Transverse colon (tissue), 4 donors: ENCODE results near the gene HILPDA. TPM values are rescaled to one million over a fixed set of nuclear protein-coding genes. Genes with fewer than 3 reads are reported as not detected.
A peak's percentile ranks its signal among the peaks of the same experiment; 100 is the strongest.
"Not testable (repeated sequence)": the region's sequence is repeated elsewhere in the genome, so short reads cannot be mapped to it uniquely, and the experiment has no call there.

Experiments used
- DNase-seq: peaks from one replicate; pipeline ENCODE4 v3.0.0-alpha.2; 2019
- H3K27ac ChIP-seq, 4 donors: fragments of 200-600 bp; sonication (generic); 2 replicates each; pipeline ENCODE4 v1.5.1; 2016 to 2018; ENCODE audit warnings: inconsistent platforms in 4 of 4
- H3K27me3 ChIP-seq: fragments of 200-600 bp; sonication (generic); 2 replicates; pipeline ENCODE4 v1.5.1; 2017; ENCODE audit warnings: inconsistent platforms
- H3K36me3 ChIP-seq, 4 donors: fragments of 200-600 bp; sonication (generic); 2 replicates each; pipeline ENCODE4 v1.5.1; 2017 to 2019; ENCODE audit warnings: inconsistent platforms in 4 of 4
- H3K4me1 ChIP-seq, 4 donors: fragments of 200-600 bp; sonication (generic); 2 replicates each; pipeline ENCODE4 v1.5.1; 2017 to 2020; ENCODE audit warnings: inconsistent platforms in 4 of 4
- H3K4me3 ChIP-seq, 4 donors: fragments of 200-600 bp; sonication (generic); 1 replicate in 1 of 4; 2 replicates in 3 of 4; pipeline versions ENCODE4 v1.5.1 to v1.6.1; 2017 to 2019; ENCODE audit warnings: inconsistent platforms in 4 of 4
- H3K9me3 ChIP-seq, 2 donors: fragments of 200-600 bp; sonication (generic); 2 replicates each; pipeline ENCODE4 v1.5.1; 2017 to 2019; ENCODE audit warnings: inconsistent platforms in 2 of 2
- EP300 ChIP-seq: sonication (generic); formaldehyde crosslinking; IDR thresholded peaks from one replicate; pipeline ENCODE4 v1.6.1; 2017; ENCODE audit warnings: antibody characterized with exemption, low read depth
- POLR2A ChIP-seq: fragments of 450-650 bp; IDR thresholded peaks from one replicate; pipeline ENCODE4 v1.6.1; 2016; ENCODE audit warnings: antibody characterized with exemption, mild to moderate bottlenecking, moderate library complexity
- POLR2AphosphoS5 ChIP-seq, 3 donors: sonication (generic); formaldehyde crosslinking; IDR thresholded peaks; one replicate each; pipeline ENCODE4 v1.6.1; 2016; ENCODE audit warnings: antibody characterized with exemption in 3 of 3
- WGBS, 2 donors: methylation state at CpG; one replicate each; pipeline ENCODE4 v1.1.5; 2018; ENCODE audit warnings: low coverage in 1 of 2; 5-methylcytosine and 5-hydroxymethylcytosine counted together
- in situ Hi-C, 4 donors: fragments of 200-750 bp; cut with MboI; loops; one replicate each; pipeline versions ENCODE4 v1.15.0 to v1.15.1; 2017; ENCODE audit warnings: low sequenced_read_pairs in 3 of 4, low pct_ligation_motif_present in 1 of 4, low pct_unique_long_range_greater_than_20kb in 1 of 4
- intact Hi-C: fragments of 100-400 bp; cut with DNase I; formaldehyde crosslinking; loops from one replicate; pipeline ENCODE4 v1.15.1; 2023; ENCODE audit warnings: low total_unique reads
- total RNA-seq, 4 donors: library from RNA; depleted of rRNA; stranded (reverse); fragments of >200 nt; gene quantifications; one replicate each; pipeline ENCODE4 v1.1.0, GENCODE V29; 2016
- TF ChIP-seq, protein P1 (sequence below), 5 experiments: fragments of 200-600 bp in 3 of 5; fragments of 450-650 bp in 2 of 5; sonication (generic) in 3 of 5; IDR thresholded peaks; 1 replicate in 2 of 5; 2 replicates in 3 of 5; pipeline ENCODE4 v1.5.1; 2016 to 2017; ENCODE audit warnings: antibody characterized with exemption in 5 of 5, inconsistent platforms in 3 of 5, mild to moderate bottlenecking in 2 of 5, moderate library complexity in 1 of 5

Gene HILPDA
- total RNA-seq, 4 donors from 2014 or later: 5.3 to 35.5 (median 5.9) TPM; not detected in 1

DNA sequence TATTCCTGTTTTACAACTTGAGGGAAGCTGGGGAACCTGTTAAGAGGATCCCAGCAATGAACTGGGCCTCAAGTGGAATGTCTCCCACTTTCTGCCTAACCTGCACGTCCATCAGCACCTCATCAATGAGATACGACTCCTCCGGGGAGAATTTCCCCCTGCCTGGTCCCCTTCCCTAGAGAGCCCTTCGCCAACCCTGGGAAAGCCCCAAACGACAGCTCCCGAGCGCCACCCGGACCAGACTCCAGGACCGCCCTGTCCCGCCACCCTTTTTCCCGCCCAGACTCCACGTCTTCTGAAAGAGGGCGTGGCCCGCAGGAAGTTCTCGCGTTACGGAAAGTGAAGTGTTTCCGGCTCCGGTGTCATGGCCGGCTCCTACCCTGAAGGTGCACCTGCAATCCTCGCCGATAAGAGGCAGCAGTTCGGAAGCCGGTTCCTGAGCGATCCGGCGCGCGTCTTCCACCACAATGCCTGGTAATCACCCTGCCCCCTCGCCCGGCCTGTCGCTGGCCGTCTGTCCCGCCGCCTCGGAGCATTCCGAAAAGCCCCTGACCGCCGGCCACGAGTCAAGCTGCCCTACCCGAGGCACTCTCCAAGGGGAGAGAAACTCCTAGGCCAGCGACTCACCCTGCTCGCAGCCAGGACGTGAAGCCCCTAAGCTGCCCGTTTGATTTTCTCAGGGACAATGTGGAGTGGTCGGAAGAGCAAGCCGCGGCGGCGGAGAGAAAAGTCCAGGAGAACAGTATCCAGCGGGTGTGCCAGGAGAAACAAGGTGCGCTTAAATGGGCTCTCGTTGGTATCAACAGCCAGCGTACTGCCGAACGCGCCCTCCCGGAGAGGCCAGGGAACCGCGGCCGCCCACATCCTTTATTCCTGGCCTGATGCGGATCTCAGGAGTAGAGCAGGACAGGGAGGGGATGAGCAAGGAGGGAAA lies 21.0 kb downstream of the HILPDA start, which contains the start of gene METTL2B:
Gene METTL2B, plus strand, starts transcription at position 347 of the 934 bp plus-strand sequence. Its CDS starts 18 bp downstream, at position 365.
- intact Hi-C loops: loop anchor here (10.0 kb wide), 1 partner anchor 408 kb away; no protein-coding TSS in a partner anchor
- H3K4me3 ChIP-seq: peak within 1 kb of the TSS; percentile 64 to 79 (median 70)
- 1% methylated on average over 48 of the region's 62 CpGs; no CpG with 5 or more reads in 1 of the 2 donors for WGBS, 2 donors
- H3K27ac ChIP-seq: peak within 1 kb of the TSS; percentile 86 to 91 (median 91)
- H3K27me3 ChIP-seq, H3K9me3 ChIP-seq, H3K36me3 ChIP-seq, in situ Hi-C loops: not testable (repeated sequence)
- DNase-seq: peak; percentile 95
- TF ChIP-seq POLR2AphosphoS5 (IDR thresholded peaks at IDR 0.05) (peak; percentile 72 to 83 (median 81)), POLR2A (peak; percentile 72)
- TF ChIP-seq, protein P1, sequence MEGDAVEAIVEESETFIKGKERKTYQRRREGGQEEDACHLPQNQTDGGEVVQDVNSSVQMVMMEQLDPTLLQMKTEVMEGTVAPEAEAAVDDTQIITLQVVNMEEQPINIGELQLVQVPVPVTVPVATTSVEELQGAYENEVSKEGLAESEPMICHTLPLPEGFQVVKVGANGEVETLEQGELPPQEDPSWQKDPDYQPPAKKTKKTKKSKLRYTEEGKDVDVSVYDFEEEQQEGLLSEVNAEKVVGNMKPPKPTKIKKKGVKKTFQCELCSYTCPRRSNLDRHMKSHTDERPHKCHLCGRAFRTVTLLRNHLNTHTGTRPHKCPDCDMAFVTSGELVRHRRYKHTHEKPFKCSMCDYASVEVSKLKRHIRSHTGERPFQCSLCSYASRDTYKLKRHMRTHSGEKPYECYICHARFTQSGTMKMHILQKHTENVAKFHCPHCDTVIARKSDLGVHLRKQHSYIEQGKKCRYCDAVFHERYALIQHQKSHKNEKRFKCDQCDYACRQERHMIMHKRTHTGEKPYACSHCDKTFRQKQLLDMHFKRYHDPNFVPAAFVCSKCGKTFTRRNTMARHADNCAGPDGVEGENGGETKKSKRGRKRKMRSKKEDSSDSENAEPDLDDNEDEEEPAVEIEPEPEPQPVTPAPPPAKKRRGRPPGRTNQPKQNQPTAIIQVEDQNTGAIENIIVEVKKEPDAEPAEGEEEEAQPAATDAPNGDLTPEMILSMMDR (IDR thresholded peaks at IDR 0.05): peak; percentile 36 to 80 (median 50)
- H3K4me1 ChIP-seq: peaks cover 3 to 34% (median 16%) of the 10 kb centered on the region in 4 donors

DNA sequence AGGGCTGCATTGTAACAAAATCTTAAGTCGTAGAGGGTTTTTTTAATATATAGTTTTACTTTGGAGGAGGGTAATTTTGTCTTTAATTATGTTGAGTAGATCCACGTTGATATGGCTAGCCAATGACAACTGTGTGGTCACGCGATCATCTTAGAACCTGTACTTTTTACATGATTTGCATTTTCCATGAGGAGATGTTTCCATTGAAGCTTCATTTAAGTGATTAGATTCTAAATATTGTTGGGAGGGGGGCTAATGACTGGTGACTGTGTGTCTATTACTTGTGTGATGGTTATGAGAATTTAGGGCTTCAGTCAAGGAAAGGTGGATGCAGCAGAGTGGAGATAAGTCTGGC lies 21.6 kb downstream of the HILPDA start:
- peak overlapping the region; percentile 86 to 91 (median 91) for H3K27ac ChIP-seq
- peaks cover 3 to 34% (median 16%) of the 10 kb centered on the region in 4 donors for H3K4me1 ChIP-seq
- H3K4me3 ChIP-seq: peak overlapping the region; percentile 64 to 79 (median 70)
- H3K9me3 ChIP-seq, H3K27me3 ChIP-seq, DNase-seq, in situ Hi-C loops: not testable (repeated sequence)
- intact Hi-C loops: loop anchor here (10.0 kb wide), 1 partner anchor 407 kb away; no protein-coding TSS in a partner anchor
- 1 to 3% methylated on average over 4 of the region's 4 CpGs for WGBS, 2 donors
- H3K36me3 ChIP-seq: peaks cover 0 to 13% (median 2%) of the 10 kb centered on the region in 4 donors

DNA sequence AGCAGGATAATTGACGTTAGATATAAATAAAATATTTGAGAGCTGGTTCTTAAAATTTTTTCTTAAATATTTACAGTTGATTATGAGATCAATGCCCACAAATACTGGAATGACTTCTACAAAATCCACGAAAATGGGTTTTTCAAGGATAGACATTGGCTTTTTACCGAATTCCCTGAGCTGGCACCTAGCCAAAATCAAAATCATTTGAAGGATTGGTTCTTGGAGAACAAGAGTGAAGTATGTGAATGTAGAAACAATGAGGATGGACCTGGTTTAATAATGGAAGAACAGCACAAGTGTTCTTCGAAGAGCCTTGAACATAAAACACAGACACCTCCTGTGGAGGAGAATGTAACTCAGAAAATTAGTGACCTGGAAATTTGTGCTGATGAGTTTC lies 23.4 kb downstream of the HILPDA start:
- WGBS, 2 donors: 78 to 88% methylated on average over 3 to 4 of the region's 4 CpGs
- DNase-seq, H3K27me3 ChIP-seq, H3K9me3 ChIP-seq, in situ Hi-C loops, H3K4me3 ChIP-seq, H3K27ac ChIP-seq: not testable (repeated sequence)
- intact Hi-C loops: loop anchor here (10.0 kb wide), 1 partner anchor 406 kb away; no protein-coding TSS in a partner anchor
- peaks cover 0 to 20% (median 2%) of the 10 kb centered on the region in 4 donors for H3K36me3 ChIP-seq
- H3K4me1 ChIP-seq: peaks cover 3 to 34% (median 16%) of the 10 kb centered on the region in 4 donors

DNA sequence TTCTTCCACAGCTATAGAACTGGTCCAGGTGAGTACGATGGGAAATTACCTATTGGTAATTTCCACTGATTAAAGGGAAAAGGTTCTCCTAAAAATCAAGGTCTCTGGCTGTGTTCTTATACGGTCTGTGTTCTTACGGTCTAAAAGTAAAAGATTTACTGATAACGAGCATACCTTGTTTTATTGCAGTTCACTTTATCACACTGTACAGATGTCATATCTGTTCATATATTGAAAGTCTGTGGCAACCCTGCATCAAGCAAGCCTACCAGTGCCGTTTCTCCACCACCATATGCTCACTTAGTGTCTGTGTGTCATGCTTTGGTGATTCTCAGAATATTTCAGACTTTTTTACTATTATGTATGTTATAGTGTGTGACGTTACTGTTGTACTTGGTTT lies 32.5 kb downstream of the HILPDA start:
- H3K4me1 ChIP-seq, H3K9me3 ChIP-seq, H3K36me3 ChIP-seq, H3K27me3 ChIP-seq, intact Hi-C loops, H3K27ac ChIP-seq, in situ Hi-C loops, DNase-seq, H3K4me3 ChIP-seq: not testable (repeated sequence)
- WGBS, 2 donors: 42 to 71% methylated on average over 5 to 6 of the region's 6 CpGs

DNA sequence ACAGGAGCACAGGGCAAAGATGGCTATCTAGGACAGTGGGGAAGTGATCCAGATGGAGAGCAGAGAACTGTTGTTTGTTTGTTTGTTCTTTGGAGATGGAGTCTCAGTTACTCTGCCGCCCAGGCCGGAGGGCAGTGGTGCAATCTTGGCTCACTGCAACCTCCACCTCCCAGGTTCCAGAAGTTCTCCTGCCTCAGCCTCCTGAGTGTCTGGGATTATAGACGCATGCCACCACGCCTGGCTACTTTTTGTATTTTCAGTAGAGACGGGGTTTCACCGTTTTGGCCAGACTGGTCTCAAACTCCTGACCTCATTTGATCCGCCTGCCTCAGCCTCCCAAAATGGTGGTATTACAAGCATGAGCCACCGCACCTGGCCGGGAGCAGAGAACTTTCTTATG lies 41.7 kb downstream of the HILPDA start:
- peaks cover 0 to 31% (median 11%) of the 10 kb centered on the region in 4 donors for H3K36me3 ChIP-seq
- H3K4me3 ChIP-seq: no peak overlapping the region
- H3K27ac ChIP-seq: no peak overlapping the region
- in situ Hi-C loops (no loop called here), intact Hi-C loops (no loop called here)
- H3K9me3 ChIP-seq: no peaks in the 10 kb centered on the region
- H3K4me1 ChIP-seq: no peaks in the 10 kb centered on the region
- DNase-seq: no peak
- 60 to 90% methylated on average over 3 to 9 of the region's 9 CpGs for WGBS, 2 donors
- TF ChIP-seq EP300 (no peak), POLR2A (no peak), POLR2AphosphoS5 (IDR thresholded peaks at IDR 0.05) (no peak)
- TF ChIP-seq, protein P1 (IDR thresholded peaks at IDR 0.05): no peak
- no peaks in the 10 kb centered on the region for H3K27me3 ChIP-seq

DNA sequence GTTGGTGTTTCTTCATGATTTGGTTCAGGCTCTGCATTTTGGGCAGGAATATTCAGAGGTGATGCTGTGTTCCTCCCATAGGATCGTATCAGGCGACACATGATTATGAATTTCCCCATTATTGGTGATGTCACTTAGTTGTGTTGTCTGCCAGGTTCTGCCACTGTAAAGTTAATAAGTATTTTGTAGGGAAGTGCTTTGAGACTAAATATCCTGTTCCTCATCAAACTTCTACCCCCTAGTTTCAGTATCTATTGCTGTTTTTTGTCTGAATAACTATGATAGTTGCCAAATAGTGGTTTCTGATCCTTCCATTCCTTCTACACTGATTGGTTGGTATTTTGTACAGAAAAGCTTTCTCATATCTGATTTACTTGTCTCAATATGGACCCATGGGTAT lies 49.7 kb downstream of the HILPDA start:
- peaks cover 0 to 13% (median 4%) of the 10 kb centered on the region in 4 donors for H3K36me3 ChIP-seq
- in situ Hi-C loops, H3K4me1 ChIP-seq, H3K27ac ChIP-seq, intact Hi-C loops, DNase-seq, H3K27me3 ChIP-seq, H3K9me3 ChIP-seq, H3K4me3 ChIP-seq: not testable (repeated sequence)
- 92 to 100% methylated on average over 2 of the region's 2 CpGs for WGBS, 2 donors

DNA sequence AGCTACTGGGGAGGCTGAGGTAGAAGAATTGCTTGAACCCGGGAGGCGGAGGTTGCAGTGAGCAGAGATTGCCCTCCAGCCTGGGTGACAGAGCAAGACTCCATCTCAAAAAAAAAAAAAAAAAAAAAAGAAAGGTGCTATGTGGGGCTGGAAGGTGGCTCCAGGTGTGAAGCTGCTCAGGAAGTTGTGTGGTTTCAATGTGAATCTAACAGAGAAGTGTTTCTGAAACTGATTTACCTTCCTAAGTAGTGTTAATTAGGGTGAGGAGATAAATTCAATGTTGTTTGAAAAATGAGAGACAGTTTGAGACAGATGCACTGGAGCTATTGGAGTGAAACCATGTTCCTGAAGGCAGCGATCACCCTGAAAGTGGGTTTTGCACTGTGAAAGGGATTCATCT lies 51.1 kb downstream of the HILPDA start:
- H3K9me3 ChIP-seq, H3K4me1 ChIP-seq, H3K36me3 ChIP-seq, H3K27me3 ChIP-seq, H3K4me3 ChIP-seq, intact Hi-C loops, DNase-seq, in situ Hi-C loops: not testable (repeated sequence)
- H3K27ac ChIP-seq: peak overlapping the region in 2 of 4 donors; percentile 10 to 30
- 81 to 93% methylated on average over 1 to 3 of the region's 3 CpGs for WGBS, 2 donors

DNA sequence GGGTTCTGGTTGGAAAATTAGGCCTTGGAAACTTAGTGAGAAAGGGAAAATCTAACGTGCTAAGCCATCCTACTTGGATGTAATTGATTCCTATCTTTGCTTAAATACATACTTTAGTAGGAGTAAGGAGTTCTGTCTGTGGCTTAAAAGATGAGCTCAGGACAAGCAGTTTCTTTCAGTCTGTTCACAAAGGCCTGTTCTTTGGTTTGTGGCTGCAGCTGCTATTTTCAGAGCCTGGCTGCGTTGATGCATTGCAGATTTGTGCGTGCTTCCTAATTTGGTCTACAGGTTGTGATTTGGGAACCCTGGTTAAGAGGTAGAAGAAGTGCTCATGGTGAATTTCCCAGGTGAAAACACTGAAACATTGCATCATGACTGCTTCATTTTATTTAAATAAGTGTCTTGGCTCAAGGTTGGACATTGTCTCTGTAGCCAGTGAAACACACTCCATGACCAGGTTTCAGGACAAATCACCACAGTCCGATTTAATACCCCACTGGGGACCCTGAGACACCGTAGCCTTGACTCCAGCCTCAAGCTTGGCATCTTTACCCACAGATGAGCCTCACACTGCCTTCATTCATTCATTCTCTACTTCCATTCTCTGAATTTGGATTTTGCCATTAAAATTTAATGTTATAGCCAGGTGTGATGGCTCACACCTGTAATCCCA lies 51.8 kb downstream of the HILPDA start:
- H3K27me3 ChIP-seq, H3K4me1 ChIP-seq, H3K4me3 ChIP-seq, H3K9me3 ChIP-seq, DNase-seq, in situ Hi-C loops, intact Hi-C loops, H3K36me3 ChIP-seq: not testable (repeated sequence)
- H3K27ac ChIP-seq: peak overlapping the region in 2 of 4 donors; percentile 36
- WGBS, 2 donors: 74 to 76% methylated on average over 4 to 5 of the region's 5 CpGs
